GM18507 (cell line): ENCODE data around the gene NFILZ.
A peak's percentile ranks its signal among the peaks of the same experiment; 100 is the strongest.

Experiments
- DNase-seq: peaks from one replicate; pipeline ENCODE4 v3.0.0; 2011; ENCODE audit warnings: low read depth; ENCODE audit not compliant: insufficient read length; ENCODE audit errors: extremely low spot score
- FAIRE-seq: peaks from 2 replicates; lab custom pipeline; 2011; peaks lifted over from hg19 to GRCh38; lab: Jason Lieb, UNC

Gene NFILZ

DNA sequence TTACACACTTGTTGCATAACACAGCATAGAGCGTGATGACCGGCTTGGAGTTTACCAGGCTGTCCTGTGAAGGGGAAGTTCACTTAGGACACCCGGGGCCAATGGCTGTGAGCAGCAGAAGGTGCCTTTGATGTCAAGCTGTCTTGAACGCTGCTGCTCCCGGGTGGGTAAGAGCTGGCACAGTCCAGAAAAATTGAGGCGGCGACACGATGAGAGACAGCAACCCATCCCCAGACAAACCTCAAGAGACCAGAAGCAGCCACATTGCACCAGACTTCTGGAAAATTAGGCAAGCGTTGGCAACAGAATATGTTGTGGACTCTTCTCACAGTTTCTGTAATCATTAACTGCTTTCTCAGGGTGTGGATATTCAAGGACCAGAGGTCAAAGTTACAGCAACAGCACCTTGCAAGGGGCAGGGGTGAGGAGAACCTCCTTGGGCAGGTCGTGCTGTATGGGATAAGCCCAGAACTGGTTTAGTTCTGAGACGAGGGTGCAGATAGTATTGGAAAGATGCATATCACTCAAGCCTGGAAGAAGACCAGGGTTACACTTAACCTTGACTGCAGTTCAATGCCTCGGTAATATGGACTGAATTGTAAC is 10.1 kb downstream of the NFILZ start:
- no peak for DNase-seq
- no peak for FAIRE-seq

DNA sequence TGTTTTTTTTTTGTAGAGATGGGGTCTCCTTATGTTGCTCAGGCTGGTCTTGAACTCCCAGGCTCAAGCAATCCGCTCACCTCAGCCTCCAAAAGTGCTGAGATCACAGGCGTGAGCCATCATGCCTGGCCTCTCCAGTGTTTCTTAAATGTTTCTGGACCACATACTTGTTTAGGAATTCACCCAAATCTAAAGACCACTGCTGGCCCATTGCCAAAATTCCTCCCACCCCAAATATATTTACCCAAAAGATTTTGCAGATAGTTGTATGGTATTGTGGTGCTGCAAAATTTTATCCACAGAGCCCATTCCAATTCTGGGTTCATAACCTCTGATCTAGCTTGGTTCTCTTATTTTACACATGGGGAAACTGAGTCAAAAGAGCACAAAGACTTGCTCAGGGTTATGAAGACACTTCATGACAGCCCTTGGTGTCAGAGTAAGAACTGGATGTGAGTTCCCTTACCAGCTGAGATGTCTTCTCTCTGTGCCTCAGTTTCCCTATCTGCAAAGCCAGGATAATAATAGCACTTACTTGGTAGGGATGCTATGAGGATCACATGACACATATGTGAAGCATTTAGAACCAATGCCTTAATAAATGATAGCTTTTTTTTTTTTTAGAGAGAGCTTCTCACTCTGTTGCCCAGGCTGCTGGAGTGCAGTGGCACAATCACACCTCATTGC is 10.9 kb downstream of the NFILZ start:
- FAIRE-seq (no peak), DNase-seq (no peak)

DNA sequence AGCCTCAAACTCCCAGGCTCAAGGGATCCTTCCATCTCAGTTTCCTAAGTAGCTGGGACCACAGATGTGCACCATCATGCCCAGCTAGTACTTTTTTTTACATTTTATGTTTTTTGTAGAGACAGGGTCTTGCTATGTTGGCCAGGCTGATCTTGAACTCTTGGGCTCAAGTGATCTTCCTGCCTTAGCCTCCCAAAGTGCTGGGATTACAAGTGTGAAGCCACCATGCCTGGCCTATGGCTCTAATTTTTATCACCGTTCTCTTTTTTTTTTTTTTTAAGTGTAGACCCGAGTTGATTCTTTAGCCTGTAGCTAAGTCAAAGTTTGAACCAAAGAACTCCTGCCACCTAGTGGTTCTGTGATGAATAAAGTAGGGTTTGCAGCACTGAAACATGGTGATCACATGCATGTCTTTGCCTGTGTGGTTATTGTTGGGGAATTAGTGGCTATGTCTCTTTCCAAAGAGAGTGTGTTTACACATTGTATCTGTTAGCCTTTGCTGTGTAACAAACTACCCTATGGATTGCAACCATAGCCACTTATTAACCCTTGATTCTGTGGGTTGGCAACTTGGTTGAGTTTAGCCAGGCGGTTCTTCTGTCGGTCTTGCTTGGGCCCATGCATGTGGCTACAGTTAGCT is 11.6 kb downstream of the NFILZ start:
- DNase-seq = no peak
- FAIRE-seq = peak; percentile 62

DNA sequence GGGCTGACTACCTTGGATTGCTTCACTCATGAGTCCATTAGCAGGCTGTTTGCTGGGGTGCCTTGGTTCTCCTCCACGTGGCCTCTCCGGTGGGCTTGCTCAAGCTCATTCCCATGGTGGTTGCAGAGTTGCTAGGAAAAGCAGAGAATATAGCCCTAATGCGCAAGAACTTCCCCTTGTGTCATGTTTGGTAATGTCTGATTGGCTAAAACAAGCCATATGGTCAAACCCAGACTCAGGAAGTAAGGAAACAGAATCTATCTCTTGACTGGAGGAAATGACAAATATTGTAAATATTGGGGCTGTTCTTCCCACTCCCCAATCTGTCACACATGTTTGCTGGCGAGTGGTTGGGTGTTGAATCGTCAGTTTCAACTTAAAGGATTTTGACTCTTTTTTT is 12.1 kb downstream of the NFILZ start:
- DNase-seq = no peak
- no peak for FAIRE-seq

DNA sequence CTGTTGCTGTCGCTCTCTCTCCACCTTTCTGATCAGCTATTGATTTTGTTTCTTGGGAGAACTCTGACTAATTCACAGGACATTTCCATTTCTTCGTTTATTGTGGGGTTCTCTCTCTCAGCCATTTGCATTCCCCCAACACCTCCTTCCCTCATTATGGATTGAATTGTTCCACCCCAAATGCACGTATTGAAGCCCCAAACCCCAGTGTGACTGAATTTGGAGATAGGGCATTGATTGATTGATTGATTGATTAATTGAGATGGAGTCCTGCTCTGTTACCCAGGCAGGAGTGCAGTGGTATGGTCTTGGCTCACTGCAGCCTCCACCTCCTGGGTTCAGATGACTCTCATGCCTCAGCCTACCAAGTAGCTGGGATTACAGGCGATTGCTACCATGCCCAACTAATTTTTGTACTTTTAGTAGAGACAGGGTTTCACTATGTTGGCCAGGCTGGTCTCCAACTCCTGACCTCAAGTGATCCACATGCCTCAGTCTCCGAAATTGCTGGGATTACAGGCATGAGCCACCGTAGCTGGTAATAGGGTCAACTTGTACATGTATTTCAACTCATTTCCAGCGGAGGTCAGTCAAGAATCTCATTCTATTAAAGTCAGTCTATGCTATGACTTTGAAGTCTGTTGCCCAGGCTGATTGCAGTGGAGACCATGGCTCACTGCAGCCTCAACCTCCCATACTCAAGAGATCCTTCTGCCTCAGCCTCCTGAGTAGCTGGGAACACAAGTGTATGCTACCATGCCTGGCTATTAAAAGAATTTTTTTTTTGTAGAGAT is 13.6 kb downstream of the NFILZ start:
- DNase-seq (no peak), FAIRE-seq (no peak)

DNA sequence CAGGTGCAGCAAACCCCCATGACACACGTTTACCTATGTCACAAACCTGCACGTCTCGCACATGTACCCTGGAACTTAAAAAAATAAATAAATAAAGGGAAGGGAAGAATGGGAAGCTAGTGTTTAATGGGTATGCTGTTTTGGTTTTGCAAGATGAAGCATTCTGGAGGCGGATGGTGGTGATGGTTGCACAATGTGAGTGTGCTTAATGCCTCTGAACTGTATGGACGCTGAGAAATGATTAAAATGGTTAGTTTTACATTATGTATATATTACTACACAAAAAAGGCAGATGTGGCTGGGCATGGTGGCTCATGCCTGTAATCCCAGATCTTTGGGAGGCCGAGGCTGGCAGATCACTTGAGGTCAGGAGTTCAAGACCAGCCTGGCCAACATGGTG is 17.8 kb downstream of the NFILZ start:
- DNase-seq (no peak), FAIRE-seq (no peak)

DNA sequence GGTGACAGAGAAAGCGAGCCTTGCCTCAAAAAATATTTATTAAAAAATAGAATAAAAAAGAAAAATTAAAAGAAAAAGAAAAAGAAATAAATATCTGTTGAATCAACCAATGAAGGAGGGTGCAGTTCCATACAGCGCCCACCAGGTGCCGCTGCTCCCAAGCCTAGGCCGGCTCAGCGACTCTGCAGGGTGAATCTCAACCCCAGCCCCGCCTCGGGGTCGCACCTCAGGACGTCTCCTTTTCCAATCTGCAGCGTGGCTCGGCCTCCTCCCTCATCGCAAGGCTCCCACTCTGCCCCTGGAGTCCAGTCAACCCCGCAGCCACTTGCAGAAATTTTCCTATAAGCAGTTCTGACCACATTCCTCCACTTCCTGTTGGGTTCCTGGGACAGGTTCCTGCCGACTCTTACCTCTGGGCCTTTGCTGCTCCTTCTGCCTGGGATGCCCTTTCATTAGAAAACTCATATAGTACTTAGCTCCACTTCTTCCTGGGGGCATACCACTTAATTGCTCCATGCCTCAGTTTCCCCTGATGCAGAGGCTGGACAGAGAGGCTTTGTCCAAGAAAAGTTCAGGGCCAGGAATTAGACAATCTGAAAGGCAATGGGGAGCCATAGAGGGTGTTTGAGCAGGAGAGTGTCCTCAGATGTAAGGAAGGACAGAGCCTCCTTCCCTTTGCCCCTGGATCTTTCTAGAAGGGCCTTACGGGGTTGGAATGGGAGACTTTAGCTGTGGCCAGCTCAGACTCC is 24.3 kb downstream of the NFILZ start:
- DNase-seq (peak; percentile 51), FAIRE-seq (peak; percentile 78)

DNA sequence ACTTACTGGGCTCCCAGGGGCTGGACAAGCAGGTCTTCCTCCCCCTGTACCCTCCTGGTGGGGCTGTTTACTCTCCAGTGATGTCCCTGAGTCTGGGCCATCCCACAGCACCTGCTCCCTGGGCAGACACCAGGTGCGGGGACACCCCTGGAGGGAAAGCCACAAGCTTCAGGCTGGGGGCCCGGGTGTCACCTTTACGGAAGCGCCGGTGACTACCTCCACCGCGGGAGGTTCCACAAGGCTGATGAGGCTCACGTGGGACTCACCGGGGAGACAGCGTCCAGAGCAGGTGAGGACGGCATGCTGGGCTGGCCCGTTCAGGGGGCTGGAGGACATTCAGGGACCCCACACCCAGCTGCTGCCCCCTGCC is 24.9 kb downstream of the NFILZ start:
- no peak for FAIRE-seq
- no peak for DNase-seq

DNA sequence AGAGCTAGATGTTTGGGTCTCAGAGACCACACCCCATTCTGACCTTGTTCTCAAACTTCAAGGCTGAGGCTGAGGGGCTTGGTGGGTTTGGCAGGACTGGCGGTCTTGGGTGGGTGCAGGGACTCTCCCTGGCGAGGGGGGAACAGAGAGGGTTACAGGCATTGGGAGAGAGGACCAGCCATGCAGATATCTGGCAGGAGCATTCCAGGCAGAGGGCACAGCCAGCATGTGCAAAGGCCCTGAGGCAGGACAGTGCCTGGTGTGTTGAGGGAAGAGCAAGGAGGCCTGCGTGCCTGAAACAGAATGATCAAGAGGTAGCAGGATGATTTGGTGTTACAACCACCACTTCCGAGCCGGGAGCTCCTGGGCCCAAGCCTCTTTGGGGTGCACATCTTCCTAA is 27.4 kb downstream of the NFILZ start:
- FAIRE-seq = no peak
- no peak for DNase-seq

DNA sequence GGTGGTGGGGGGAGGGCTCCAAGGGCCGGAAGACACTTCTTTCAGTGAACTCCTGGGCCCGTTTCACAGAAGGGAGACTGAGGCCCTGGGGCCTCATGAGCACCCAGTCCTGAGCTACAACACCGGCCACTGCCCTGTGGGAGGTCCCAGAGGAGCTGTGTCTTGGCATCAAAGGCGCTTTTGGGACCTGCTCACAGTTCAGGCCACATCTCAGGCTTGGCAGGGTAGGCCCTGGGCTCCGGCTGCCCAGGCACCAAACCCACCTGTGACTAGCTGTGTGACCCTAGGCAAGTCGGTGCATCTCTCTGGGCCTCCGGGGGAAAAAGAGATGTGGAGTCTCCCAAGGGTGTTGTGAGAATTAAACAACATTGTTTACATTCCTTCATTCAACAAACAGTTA is 29.5 kb downstream of the NFILZ start:
- FAIRE-seq = no peak

DNA sequence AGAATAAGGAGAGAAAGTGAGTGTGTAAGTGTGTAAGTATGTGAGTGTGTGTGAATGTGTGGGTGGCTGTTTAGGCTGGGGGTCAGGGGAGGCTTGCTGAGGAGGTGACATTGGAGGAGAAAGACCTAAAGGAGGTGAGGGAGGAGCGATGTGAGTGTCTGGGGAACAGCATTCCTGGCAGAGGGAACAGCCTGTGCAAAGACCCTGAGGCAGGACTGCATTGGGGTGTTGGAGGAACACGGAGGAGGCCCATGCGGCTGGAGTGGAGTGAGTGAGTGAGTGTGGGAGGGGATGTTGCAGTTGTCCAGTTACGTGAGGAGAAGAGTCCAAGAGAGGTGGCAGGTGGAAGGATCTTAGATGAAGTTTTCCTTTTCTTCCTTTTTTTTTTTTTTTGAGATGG is 31.8 kb downstream of the NFILZ start:
- DNase-seq (no peak), FAIRE-seq (no peak)

More for the DNA sequence above, 29.5 kb downstream of the NFILZ start:
- no peak for DNase-seq

DNA sequence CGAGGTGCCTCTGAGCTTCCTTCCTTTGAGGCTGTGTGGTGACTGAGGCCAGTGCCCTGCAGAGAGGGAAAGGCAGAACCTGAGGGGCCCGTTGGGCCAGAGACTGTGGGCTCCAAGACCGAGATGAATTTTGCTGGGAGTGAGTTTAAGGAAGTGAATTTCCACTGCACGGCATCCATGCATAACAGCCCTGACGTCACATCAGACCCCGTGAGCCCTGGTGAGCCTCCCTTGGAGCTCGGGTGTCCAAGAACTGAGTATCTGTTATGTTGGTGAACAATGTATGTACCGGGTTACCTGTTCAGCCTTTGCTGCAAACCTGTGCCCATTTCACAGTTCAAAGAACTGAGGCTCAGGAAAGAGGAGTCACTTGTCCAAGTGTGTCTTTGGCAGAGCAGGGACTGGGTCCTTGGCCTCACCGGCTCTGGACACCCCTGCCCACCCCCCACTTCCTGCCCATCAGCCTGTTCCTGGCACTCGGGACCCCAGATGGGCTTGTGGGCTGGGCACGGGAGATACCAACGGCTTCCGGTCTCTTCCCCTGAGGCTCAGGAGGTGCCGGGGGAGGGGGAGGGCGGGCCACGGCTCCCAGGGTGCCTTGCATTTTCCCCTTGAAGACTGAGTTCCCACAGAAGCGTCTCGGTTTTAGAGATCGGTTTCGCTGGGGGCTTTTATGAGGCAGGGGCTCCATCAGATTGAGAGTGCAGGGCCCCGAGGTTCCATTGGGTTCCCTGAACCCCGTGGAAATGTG is 33.7 kb downstream of the NFILZ start:
- no peak for DNase-seq
- no peak for FAIRE-seq

DNA sequence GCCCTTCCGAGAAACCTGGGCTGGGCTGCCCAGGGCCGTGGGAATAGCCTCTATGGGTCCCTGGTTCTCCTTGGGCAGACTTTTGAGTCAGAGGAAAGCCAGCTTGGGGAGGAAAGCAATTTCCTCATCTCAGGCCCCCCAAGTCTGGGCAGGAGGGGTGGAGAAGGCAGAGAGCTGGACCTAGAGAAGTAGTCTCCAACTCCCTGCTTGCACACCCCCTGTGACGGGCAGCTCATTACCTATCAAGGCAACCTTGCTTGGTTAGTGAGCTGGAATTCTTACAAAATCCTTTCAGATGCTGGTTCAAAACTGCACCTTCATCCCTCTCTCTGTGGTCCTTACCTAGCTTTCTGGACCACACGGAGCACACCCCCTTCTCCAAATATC is 34.2 kb downstream of the NFILZ start:
- FAIRE-seq (no peak), DNase-seq (no peak)

DNA sequence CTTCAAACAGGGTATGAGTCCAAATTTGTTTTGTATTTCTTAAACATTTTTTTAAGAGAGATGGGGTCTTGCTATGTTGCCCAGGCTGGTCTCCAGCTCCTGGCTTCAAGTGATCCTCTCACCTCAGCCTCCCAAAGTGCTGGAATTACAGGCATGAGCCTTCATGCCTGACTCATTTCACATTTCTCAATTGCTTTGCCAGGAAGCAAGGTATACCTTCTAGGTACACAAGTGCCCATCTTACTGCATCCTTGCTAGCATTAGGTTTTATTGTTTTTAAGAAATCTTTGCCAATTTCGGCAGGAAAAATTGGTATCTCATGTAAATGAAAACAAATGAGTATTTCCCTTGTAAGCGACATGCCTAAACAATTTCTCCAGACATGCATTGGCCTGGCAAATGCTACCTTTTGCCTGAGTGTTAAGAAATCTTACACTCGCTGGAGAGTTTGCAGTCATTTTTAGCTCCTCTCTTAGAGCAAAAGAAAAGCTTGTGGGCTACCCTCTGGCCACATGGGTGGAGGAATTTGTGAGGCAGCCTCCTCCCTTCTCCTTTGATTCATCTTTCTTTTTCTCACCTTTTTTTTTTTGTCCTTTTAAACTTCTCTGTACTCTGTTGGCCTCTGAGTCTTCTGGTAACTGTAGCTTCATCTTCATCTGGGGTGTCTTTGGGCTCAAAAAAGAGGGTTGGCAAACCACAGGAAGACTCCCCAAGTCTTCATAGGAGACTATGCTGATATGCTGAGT is 35.2 kb downstream of the NFILZ start:
- DNase-seq = no peak
- FAIRE-seq = no peak

DNA sequence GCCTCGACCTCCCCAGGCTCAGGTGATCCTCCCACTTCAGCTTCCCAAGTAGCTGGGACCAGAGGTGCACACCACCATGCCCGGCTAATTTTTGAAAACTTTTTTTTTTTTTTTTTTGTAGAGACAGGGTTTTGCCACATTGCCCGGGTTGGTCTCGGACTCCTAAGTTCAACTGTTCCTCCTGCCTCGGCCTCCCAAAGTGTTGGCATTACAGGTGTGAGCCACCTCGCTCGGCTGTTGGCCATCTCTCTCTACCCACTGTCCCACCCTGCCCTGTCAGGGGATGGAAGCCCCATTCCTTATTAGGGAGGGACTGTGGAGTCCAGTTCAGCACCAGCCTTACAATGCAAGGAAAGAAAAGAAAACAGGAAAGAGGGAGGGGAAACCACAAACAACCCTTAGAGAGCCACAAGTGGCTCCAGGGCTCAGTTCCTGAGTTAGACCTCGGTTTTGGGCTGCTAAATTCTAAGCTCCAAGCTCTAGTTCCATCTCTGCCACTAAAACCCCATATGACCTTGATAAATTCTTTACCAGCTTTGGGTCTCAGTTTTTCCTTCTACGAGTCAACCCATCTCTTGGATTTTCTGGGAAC is 36.5 kb downstream of the NFILZ start:
- no peak for FAIRE-seq
- no peak for DNase-seq

DNA sequence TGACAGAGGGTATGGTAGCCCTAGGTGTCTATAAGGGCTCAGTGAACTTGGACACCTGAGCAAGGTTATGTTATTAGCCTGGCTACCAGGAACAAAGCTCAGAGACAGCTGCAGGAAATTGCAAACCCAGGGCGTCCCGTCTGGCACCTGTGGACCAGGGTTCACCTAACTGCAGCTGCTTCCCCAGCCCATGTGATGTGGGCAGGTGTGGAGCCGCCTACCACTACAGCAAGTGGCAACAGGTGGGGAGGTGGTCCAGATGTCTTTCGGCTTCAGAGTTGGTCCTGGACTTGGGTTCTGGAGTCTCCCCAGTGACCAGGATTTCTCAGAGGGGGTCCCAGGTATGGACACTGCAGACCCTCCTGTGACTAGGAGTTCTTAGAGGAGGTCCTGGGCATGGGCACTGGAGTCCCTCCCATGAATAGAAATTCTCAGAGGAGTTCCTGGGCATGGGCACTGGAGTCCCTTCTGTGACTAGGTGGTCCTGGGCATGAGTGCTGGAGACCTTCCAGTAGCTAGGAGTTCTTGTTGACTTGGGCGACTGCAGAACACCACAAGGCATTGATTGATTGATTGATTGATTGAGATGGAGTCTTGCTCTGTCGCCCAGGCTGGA is 43.0 kb downstream of the NFILZ start:
- FAIRE-seq (no peak), DNase-seq (no peak)

DNA sequence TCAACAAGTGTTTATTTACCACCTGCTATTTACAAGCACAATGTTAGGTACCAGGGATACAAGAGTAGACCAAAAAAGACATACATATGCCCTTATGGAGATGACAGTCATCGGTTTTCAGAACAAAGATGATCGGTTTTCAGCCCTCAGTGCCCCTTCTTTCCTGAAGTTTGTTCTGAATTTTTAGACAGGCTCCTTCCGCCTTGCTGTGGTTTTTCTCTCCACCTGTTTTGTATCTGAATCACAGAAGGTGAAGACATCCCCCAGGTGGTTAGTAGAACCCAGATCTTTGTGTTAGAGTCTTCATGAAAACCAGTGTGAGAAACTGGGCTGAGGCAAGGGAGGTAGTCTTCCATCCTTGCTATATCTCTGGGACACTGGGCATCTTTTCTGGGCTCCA is 44.6 kb downstream of the NFILZ start:
- no peak for FAIRE-seq
- no peak for DNase-seq
